AG08395 (cell line): ENCODE measurements around the gene SPDYE16.
"Not testable (repeated sequence)": the region's sequence is repeated elsewhere in the genome, so short reads cannot be mapped to it uniquely, and the experiment has no call there.

Experiments
- DNase-seq: peaks from one replicate; pipeline ENCODE4 v3.0.0; 2012; ENCODE audit warnings: mixed read lengths, low spot score

Gene SPDYE16

GRCh38 chr7:76504351-76505167 lies 38.5 kb downstream of the SPDYE16 start:
- DNase-seq = not testable (repeated sequence)

GRCh38 chr7:76503244-76503643 lies 39.9 kb downstream of the SPDYE16 start:
- DNase-seq = not testable (repeated sequence)

- not testable (repeated sequence) for DNase-seq
These were observed 40.3 kb downstream of the SPDYE16 start for GRCh38 chr7:76502836-76503235.

- DNase-seq = not testable (repeated sequence)
These were observed 40.9 kb downstream of the SPDYE16 start for GRCh38 chr7:76502224-76502623.

GRCh38 chr7:76499924-76500241 lies 43.2 kb downstream of the SPDYE16 start:
- not testable (repeated sequence) for DNase-seq

- not testable (repeated sequence) for DNase-seq
These were observed 43.7 kb downstream of the SPDYE16 start for GRCh38 chr7:76499201-76499923.

GRCh38 chr7:76498583-76499200 lies 44.4 kb downstream of the SPDYE16 start:
- not testable (repeated sequence) for DNase-seq

- DNase-seq = not testable (repeated sequence)
These were observed 45.0 kb downstream of the SPDYE16 start for GRCh38 chr7:76497918-76498582.

- not testable (repeated sequence) for DNase-seq
These were observed 47.4 kb downstream of the SPDYE16 start for GRCh38 chr7:76495717-76496116.

GRCh38 chr7:76492139-76492538 lies 51.0 kb downstream of the SPDYE16 start:
- not testable (repeated sequence) for DNase-seq

GRCh38 chr7:76487969-76488368 lies 55.1 kb downstream of the SPDYE16 start:
- not testable (repeated sequence) for DNase-seq

- not testable (repeated sequence) for DNase-seq
These were observed 56.5 kb downstream of the SPDYE16 start for GRCh38 chr7:76486618-76487017.

GRCh38 chr7:76485822-76486610 lies 57.1 kb downstream of the SPDYE16 start:
- DNase-seq = not testable (repeated sequence)

- DNase-seq = not testable (repeated sequence)
These were observed 58.6 kb downstream of the SPDYE16 start for GRCh38 chr7:76484456-76484855.

GRCh38 chr7:76483081-76483480 lies 60.0 kb downstream of the SPDYE16 start:
- not testable (repeated sequence) for DNase-seq

GRCh38 chr7:76482660-76483059 lies 60.4 kb downstream of the SPDYE16 start:
- not testable (repeated sequence) for DNase-seq
